Sigmoid colon (tissue), 4 donors: ENCODE data around the gene UCKL1.

Experiments
- EP300 ChIP-seq, 4 donors: sonication (generic); formaldehyde crosslinking; IDR thresholded peaks; one replicate each; pipeline ENCODE4 v1.6.1; 2017; ENCODE audit warnings: antibody characterized with exemption in 4 of 4
- POLR2A ChIP-seq, 2 donors: fragments of 450-650 bp; IDR thresholded peaks; one replicate each; pipeline ENCODE4 v1.6.1; 2016; ENCODE audit warnings: antibody characterized with exemption in 2 of 2, mild to moderate bottlenecking in 2 of 2, moderate library complexity in 2 of 2

- TF ChIP-seq EP300 (IDR thresholded peaks at IDR 0.05): no peak
- TF ChIP-seq POLR2A (IDR thresholded peaks at IDR 0.05): no peak
Measured at GRCh38 chr20:63895952-63896263, 60.3 kb downstream of the UCKL1 start.
